ENCODE results near the gene SMARCD1.

SMARCD1 gene

DNA sequence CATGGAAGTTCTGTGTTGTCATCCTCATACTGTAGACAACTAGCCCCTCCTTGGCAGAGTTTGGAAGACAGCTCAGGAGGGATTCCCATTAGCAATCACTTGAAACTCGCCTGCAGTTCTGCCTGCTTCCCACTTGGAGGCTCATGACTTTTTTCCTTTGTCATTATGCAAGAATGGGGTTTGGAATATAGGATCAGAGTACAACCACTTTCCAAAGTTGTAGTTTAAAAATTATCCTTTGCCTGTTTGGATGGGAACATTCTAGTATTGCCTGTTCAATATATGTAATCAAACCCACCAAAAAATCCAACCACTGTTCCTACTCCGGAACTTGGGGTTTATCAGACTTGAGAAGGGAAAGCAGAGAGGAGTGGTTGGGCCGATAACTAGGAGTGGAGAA, 16.5 kb downstream of the SMARCD1 start:
- in situ Hi-C loops (cut with MboI; ENCODE audit: low sequenced_read_pairs): no loop called here

GRCh38 chr12:50102131-50102531, 17.0 kb downstream of the SMARCD1 start:
- in situ Hi-C loops (cut with MboI; ENCODE audit: low sequenced_read_pairs): no loop called here

GRCh38 chr12:50102646-50103309, 17.6 kb downstream of the SMARCD1 start:
- in situ Hi-C loops (cut with MboI; ENCODE audit: low sequenced_read_pairs): no loop called here

GRCh38 chr12:50103351-50103750, 18.2 kb downstream of the SMARCD1 start:
- in situ Hi-C loops (cut with MboI; ENCODE audit: low sequenced_read_pairs): no loop called here

DNA sequence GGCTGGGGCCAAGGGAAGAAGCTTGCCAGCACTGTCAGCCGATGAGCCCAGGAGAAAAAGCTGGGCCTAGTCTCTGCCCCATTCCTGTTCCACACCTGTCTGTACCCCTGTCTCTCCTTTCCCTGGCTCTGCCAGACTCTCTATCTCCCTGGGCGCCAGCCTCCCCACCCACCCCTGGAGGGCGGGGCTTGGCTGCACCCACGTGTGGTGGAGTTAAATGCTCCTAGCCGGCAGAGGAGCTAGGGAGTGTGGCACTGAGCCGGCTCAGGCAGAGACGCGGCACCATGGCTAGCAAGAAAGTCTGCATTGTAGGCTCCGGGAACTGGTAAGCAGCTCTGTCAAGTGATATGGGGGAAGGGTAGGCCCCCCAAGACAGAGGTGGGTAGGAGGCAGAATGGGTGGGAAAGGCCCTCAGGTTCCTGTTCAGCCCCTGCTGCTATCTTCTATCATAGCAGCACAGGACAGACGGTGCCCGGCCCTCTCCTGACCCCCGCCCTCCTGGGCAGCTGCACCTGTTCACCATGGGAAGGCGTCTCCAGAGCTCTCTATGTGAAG, 18.7 kb downstream of the SMARCD1 start, which contains the start of gene GPD1:
GPD1 (plus strand) TSS at position 242 of the 555 bp plus-strand sequence; CDS start at position 285, 43 bp downstream.
- in situ Hi-C loops (cut with MboI; ENCODE audit: low sequenced_read_pairs): no loop called here

GRCh38 chr12:50104417-50105366, 19.6 kb downstream of the SMARCD1 start:
- in situ Hi-C loops (cut with MboI; ENCODE audit: low sequenced_read_pairs): no loop called here

DNA sequence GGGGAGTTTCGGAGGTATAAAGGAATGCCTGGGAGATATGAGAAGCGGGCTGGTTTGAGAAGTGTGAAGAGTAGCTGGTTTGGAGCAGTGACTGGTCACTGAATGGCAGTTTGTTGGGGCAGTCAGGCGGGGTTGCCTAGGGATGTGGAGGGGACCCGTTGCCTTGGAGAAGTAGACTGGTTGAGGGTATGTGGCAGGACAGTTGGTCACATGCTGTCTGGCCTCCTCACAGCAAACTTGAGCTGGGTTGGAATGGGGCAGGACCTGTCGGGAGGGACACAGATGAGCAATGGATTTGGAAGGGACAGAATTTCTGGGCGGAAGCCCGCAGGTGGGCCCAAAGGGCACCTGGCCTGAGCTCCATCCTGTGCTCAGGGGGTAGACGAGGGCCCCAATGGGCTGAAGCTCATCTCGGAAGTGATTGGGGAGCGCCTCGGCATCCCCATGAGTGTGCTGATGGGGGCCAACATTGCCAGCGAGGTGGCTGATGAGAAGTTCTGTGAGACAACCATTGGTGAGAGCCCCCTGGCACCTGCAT, 20.8 kb downstream of the SMARCD1 start:
- in situ Hi-C loops (cut with MboI; ENCODE audit: low sequenced_read_pairs): no loop called here

DNA sequence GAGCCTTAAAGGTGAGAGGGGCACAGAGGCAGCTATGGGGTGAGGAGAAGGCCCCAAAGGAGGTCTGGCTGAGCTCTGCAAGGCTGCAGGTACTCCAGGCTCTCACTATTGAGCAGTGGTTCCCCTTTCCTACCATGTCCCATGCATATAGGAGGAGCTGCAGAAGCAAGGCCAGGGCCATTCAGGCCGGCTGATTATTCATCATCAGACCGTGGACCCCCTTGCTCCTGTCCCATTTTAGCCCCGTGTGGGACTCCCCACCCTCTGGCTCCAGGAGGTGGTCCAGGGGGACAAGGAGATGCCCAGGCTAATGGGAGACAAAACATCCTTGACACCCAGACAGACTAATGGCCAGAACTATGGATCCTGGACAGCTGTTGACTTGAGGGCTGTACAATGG, 21.8 kb downstream of the SMARCD1 start:
- in situ Hi-C loops (cut with MboI; ENCODE audit: low sequenced_read_pairs): no loop called here

GRCh38 chr12:50107416-50108268, 22.5 kb downstream of the SMARCD1 start:
- in situ Hi-C loops (cut with MboI; ENCODE audit: low sequenced_read_pairs): no loop called here

GRCh38 chr12:50109319-50109718, 24.2 kb downstream of the SMARCD1 start:
- in situ Hi-C loops (cut with MboI; ENCODE audit: low sequenced_read_pairs): no loop called here

- in situ Hi-C loops (cut with MboI; ENCODE audit: low sequenced_read_pairs): no loop called here
These were observed 25.1 kb downstream of the SMARCD1 start for GRCh38 chr12:50110127-50110761.

- in situ Hi-C loops (cut with MboI; ENCODE audit: low sequenced_read_pairs): no loop called here
These were observed 25.7 kb downstream of the SMARCD1 start for GRCh38 chr12:50110762-50111351.

GRCh38 chr12:50111395-50111692, 26.2 kb downstream of the SMARCD1 start:
- in situ Hi-C loops (cut with MboI; ENCODE audit: low sequenced_read_pairs): no loop called here

- in situ Hi-C loops (cut with MboI; ENCODE audit: low sequenced_read_pairs): no loop called here
These were observed 26.7 kb downstream of the SMARCD1 start, which contains the start of gene COX14 for GRCh38 chr12:50111693-50112455. COX14 (plus strand) TSS chr12:50112236; CDS start chr12:50120044, 7,808 bp downstream.

GRCh38 chr12:50112456-50113218, 27.5 kb downstream of the SMARCD1 start:
- in situ Hi-C loops (cut with MboI; ENCODE audit: low sequenced_read_pairs): no loop called here

GRCh38 chr12:50117057-50117622, 32.0 kb downstream of the SMARCD1 start:
- in situ Hi-C loops (cut with MboI; ENCODE audit: low sequenced_read_pairs): no loop called here

DNA sequence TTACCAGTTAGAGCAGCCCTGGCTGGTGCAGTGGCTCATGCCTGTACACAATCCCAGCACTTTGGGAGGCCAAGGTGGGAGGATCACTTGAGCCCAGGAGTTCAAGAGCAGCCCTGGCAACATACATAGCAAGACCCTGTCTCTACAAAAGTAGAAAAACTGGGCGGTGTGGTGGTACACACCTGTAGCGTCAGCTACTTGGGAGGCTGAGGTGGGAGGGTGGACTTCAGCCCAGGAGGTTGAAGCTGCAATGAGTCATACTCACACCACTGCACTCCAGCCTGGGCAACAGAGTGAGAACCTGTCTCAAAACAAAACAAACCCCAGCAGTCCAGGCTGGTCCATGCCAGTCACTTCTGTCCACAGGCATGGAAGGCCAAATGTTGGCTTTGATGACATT, 34.2 kb downstream of the SMARCD1 start:
- in situ Hi-C loops (cut with MboI; ENCODE audit: low sequenced_read_pairs): no loop called here

GRCh38 chr12:50120521-50120920, 35.4 kb downstream of the SMARCD1 start:
- in situ Hi-C loops (cut with MboI; ENCODE audit: low sequenced_read_pairs): no loop called here
